G401 (cell line): ENCODE data around the gene CCNF. TPM values are rescaled to one million over a fixed set of nuclear protein-coding genes. Genes with fewer than 3 reads are reported as not detected.

Experiments
- total RNA-seq: library from RNA; depleted of rRNA; stranded (reverse); fragments of >200 nt; shearing (Covaris generic); gene quantifications from 2 replicates; pipeline ENCODE4 v1.2.3, GENCODE V29; 2014; rRNA removed

The CCNF gene
- total RNA-seq, 1 experiment from 2014 or later: 62.1 TPM

Other genes with a start within 250 kb of the CCNF start
- 0.80 and 4.2 TPM in 2 replicates for gene CASKIN1, start 232.8 kb upstream of the CCNF start, total RNA-seq
- 34.8 and 86.2 TPM in 2 replicates for gene MLST8, start 224.0 kb upstream of the CCNF start, total RNA-seq
- gene BRICD5, start 218.6 kb upstream of the CCNF start, total RNA-seq: 1.9 and 2.1 TPM in 2 replicates
- gene PGP, start 214.6 kb upstream of the CCNF start, total RNA-seq: 47.8 and 70.9 TPM in 2 replicates
- gene E4F1, start 205.9 kb upstream of the CCNF start, total RNA-seq: 40.4 and 59.4 TPM in 2 replicates
- gene DNASE1L2, start 193.0 kb upstream of the CCNF start, total RNA-seq: 0.20 and 0.62 TPM in 2 replicates
- 52.9 and 71.9 TPM in 2 replicates for gene ECI1, start 177.9 kb upstream of the CCNF start, total RNA-seq
- 145 and 179 TPM in 2 replicates for gene RNPS1, start 161.3 kb upstream of the CCNF start, total RNA-seq
- 4.9 and 9.5 TPM in 2 replicates for gene ABCA3, start 88.7 kb upstream of the CCNF start, total RNA-seq
- 42.8 and 49.9 TPM in 2 replicates for gene TEDC2, start 30.7 kb downstream of the CCNF start, total RNA-seq
- 2.0 and 4.4 TPM in 2 replicates for gene NTN3, start 41.9 kb downstream of the CCNF start, total RNA-seq
- 9.4 and 13.0 TPM in 2 replicates for gene TBC1D24, start 45.7 kb downstream of the CCNF start, total RNA-seq
- 17.4 and 41.8 TPM in 2 replicates for gene ATP6V0C, start 84.5 kb downstream of the CCNF start, total RNA-seq
- gene AMDHD2, start 90.9 kb downstream of the CCNF start, total RNA-seq: 75.0 and 86.2 TPM in 2 replicates
- 1.4 TPM in 1 of 2 replicates, not detected in the other for gene CEMP1, start 102.0 kb downstream of the CCNF start, total RNA-seq
- 8.4 and 14.7 TPM in 2 replicates for gene PDPK1, start 108.6 kb downstream of the CCNF start, total RNA-seq